Mucosa of descending colon (tissue), 3 donors: ENCODE data around the gene GALP. TPM values are rescaled to one million over a fixed set of nuclear protein-coding genes. Genes with fewer than 3 reads are reported as not detected.

Experiments
- ATAC-seq: fragments of 200-7000 bp; cut with Tn5 transposase; one replicate; pipeline ENCODE4 v1.9.1; 2020; ENCODE audit warnings: mild to moderate bottlenecking, moderate library complexity
- DNase-seq, 3 donors: peaks; one replicate each; pipeline ENCODE4 v3.0.0-alpha.2; 2020
- H3K36me3 ChIP-seq: fragments of 200-600 bp; one replicate; pipeline ENCODE4 v1.8.0; 2021; ENCODE audit warnings: low read depth, mild to moderate bottlenecking
- H3K4me1 ChIP-seq: fragments of 200-600 bp; one replicate; pipeline ENCODE4 v1.8.0; 2021; ENCODE audit warnings: low read depth, mild to moderate bottlenecking
- H3K4me3 ChIP-seq: fragments of 200-600 bp; one replicate; pipeline ENCODE4 v1.8.0; 2021; ENCODE audit warnings: mild to moderate bottlenecking
- H3K9me3 ChIP-seq: fragments of 200-600 bp; one replicate; pipeline ENCODE4 v1.8.0; 2021; ENCODE audit warnings: mild to moderate bottlenecking
- CTCF ChIP-seq: fragments of 200-600 bp; IDR thresholded peaks from one replicate; pipeline ENCODE4 v1.8.0; 2022; ENCODE audit warnings: antibody characterized with exemption, mild to moderate bottlenecking
- intact Hi-C, 2 donors: fragments of 100-400 bp; cut with DNase I in 1 of 2; cut with micrococcal nuclease in 1 of 2; formaldehyde crosslinking; loops; one replicate each; pipeline versions ENCODE4 v1.11.0 to v1.11.1; 2022; cut with DNase I, micrococcal nuclease
- total RNA-seq, 3 donors: library from RNA; stranded (reverse); fragmentation: NEBNext Ultra II Directional in 2 of 3; extraction: Animal tissue kit (Norgen Biotek cat#: 25700) in 2 of 3; gene quantifications; one replicate each; pipeline versions ENCODE4 v1.2.1 to v1.2.4, GENCODE V29; 2021 to 2023
- donor health status: DM: no; HTN: no; CAD: no; lungs with moderate emphysema.
- donor health status: DM: no; HTN: no; CAD: no.
- donor health status: DM: no; HTN: yes; CAD: no.

GALP gene
- total RNA-seq, 3 donors from 2014 or later: not detected

DNA sequence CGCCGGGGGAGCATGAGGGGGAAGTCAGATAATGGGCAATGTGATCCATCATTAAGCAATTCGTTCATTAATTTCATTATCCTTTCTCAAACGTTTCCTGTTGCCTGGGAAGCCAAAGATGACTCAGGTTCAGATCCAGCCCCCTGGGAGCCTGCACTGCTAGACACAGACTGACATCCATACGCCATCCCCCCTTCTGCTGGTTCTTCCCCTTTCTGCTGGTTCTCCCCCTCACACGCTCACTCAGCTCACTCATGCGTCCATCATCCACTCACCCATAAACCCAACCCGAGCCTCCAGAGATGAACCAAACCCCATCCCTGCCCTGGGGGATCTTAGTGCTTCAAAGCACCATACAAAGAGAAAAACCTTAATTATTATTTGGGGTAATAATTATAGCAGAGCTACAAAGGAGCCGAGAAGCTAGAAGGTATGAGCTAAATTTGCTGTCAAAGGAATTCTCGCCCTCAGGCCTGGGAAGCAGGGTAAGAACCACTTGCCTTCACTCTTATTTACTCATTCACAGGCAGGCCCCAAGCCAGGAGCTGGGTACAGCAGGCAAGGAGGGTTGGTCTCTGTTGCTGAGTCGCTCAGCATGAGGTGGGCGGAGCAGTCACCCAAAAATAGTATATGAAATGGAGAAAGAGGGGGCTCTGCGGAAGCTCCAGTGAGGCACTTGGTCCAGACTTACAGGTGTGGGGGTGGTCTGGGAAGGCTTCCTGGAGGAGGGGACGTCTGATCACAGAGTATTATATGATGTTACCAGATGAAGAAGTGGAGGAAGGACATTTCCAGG, 41.8 kb upstream of the GALP start:
- no peaks in the 10 kb centered on the region for H3K9me3 ChIP-seq
- intact Hi-C loops: no loop called here
- TF ChIP-seq CTCF: no peak
- peaks cover 10% of the 10 kb centered on the region for H3K4me1 ChIP-seq
- no peaks in the 10 kb centered on the region for H3K36me3 ChIP-seq
- no peak overlapping the region for H3K4me3 ChIP-seq
- ATAC-seq: peak; percentile 43
- DNase-seq: no peak

DNA sequence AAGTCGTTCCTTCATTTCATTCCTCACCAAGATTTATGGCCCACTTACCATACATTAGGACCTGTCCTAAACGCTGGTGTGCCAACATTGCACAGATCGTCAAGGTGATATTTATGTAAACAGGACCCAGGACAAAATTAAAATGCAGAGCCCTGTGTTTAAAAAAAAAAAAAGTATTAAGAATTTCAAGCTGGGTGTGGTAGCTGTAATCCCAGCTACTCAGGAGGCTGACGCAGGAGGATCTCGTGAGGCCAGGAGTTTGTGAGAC, 41.2 kb upstream of the GALP start:
- intact Hi-C loops: no loop called here
- peaks cover 13% of the 10 kb centered on the region for H3K4me1 ChIP-seq
- no peaks in the 10 kb centered on the region for H3K9me3 ChIP-seq
- TF ChIP-seq CTCF: no peak
- DNase-seq (no peak), ATAC-seq (peak; percentile 75)
- no peaks in the 10 kb centered on the region for H3K36me3 ChIP-seq
- H3K4me3 ChIP-seq: no peak overlapping the region

- Histone ChIP-seq H3K9me3 (no peaks in the 10 kb centered on the region), H3K36me3 (peaks cover 5% of the 10 kb centered on the region), H3K4me3 (no peak overlapping the region), H3K4me1 (peaks cover 19% of the 10 kb centered on the region)
- no peak for TF ChIP-seq CTCF
- no peak for DNase-seq
- intact Hi-C loops: no loop called here
- no peak for ATAC-seq
Observed at GRCh38 chr19:56136362-56136761, 39.4 kb upstream of the GALP start.

DNA sequence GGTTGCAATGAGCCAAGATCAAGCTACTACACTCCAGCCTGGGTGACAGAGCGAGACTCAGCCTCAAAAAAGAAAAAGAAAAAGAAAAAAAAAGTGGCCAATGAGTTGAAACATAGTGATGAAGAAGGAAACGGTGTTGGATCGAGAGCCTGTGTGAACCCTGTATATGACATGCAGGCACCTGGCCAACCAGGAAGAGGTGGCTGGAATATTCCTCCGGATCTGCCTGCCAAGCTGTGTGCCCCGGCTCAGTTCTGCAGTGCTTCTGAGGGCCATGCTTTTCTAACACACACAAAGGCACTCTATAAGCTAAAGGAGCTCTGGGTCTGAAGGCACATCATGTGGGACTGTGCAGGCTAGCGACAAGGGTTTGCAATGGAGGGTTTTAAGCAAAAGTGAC, 38.4 kb upstream of the GALP start:
- H3K36me3 ChIP-seq: peaks cover 5% of the 10 kb centered on the region
- no peak overlapping the region for H3K4me3 ChIP-seq
- H3K9me3 ChIP-seq: no peaks in the 10 kb centered on the region
- no peak for TF ChIP-seq CTCF
- intact Hi-C loops: no loop called here
- DNase-seq (peak; percentile 84 to 93 (median 88)), ATAC-seq (peak; percentile 41)
- peaks cover 26% of the 10 kb centered on the region for H3K4me1 ChIP-seq

DNA sequence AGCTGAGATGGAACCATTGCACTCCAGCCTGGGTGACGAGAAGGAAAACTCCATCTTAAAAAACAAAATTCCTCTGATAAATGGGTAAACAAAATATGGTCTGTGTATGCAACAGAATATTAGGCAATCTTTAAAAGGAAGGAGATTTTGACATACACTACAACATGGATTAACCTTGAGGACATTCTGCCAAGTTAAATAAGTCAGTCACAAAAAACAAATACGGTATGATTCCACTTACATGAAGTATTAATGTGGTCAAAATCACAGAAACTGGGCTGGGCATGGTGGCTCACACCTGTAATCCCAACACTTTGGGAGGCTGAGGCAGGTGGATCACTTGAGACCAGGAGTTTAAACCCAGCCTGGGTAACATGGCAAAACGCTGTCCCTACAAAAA, 37.7 kb upstream of the GALP start:
- H3K4me1 ChIP-seq: peaks cover 32% of the 10 kb centered on the region
- no peak for DNase-seq
- H3K4me3 ChIP-seq: no peak overlapping the region
- no peak for TF ChIP-seq CTCF
- ATAC-seq: no peak
- peaks cover 5% of the 10 kb centered on the region for H3K36me3 ChIP-seq
- no peaks in the 10 kb centered on the region for H3K9me3 ChIP-seq
- intact Hi-C loops: no loop called here
